Transverse colon (tissue), 4 donors: Measurements from ENCODE around the gene SPN. TPM values are rescaled to one million over a fixed set of nuclear protein-coding genes. Genes with fewer than 3 reads are reported as not detected.
"Not testable (repeated sequence)": the region's sequence is repeated elsewhere in the genome, so short reads cannot be mapped to it uniquely, and the experiment has no call there.

Source experiments
- DNase-seq: peaks from one replicate; pipeline ENCODE4 v3.0.0-alpha.2; 2019
- H3K27ac ChIP-seq, 4 donors: fragments of 200-600 bp; sonication (generic); 2 replicates each; pipeline ENCODE4 v1.5.1; 2016 to 2018; ENCODE audit warnings: inconsistent platforms in 4 of 4
- H3K27me3 ChIP-seq: fragments of 200-600 bp; sonication (generic); 2 replicates; pipeline ENCODE4 v1.5.1; 2017; ENCODE audit warnings: inconsistent platforms
- H3K36me3 ChIP-seq, 4 donors: fragments of 200-600 bp; sonication (generic); 2 replicates each; pipeline ENCODE4 v1.5.1; 2017 to 2019; ENCODE audit warnings: inconsistent platforms in 4 of 4
- H3K4me1 ChIP-seq, 4 donors: fragments of 200-600 bp; sonication (generic); 2 replicates each; pipeline ENCODE4 v1.5.1; 2017 to 2020; ENCODE audit warnings: inconsistent platforms in 4 of 4
- H3K4me3 ChIP-seq, 4 donors: fragments of 200-600 bp; sonication (generic); 1 replicate in 1 of 4; 2 replicates in 3 of 4; pipeline versions ENCODE4 v1.5.1 to v1.6.1; 2017 to 2019; ENCODE audit warnings: inconsistent platforms in 4 of 4
- H3K9me3 ChIP-seq, 2 donors: fragments of 200-600 bp; sonication (generic); 2 replicates each; pipeline ENCODE4 v1.5.1; 2017 to 2019; ENCODE audit warnings: inconsistent platforms in 2 of 2
- EP300 ChIP-seq: sonication (generic); formaldehyde crosslinking; IDR thresholded peaks from one replicate; pipeline ENCODE4 v1.6.1; 2017; ENCODE audit warnings: antibody characterized with exemption, low read depth
- POLR2A ChIP-seq: fragments of 450-650 bp; IDR thresholded peaks from one replicate; pipeline ENCODE4 v1.6.1; 2016; ENCODE audit warnings: antibody characterized with exemption, mild to moderate bottlenecking, moderate library complexity
- POLR2AphosphoS5 ChIP-seq, 3 donors: sonication (generic); formaldehyde crosslinking; IDR thresholded peaks; one replicate each; pipeline ENCODE4 v1.6.1; 2016; ENCODE audit warnings: antibody characterized with exemption in 3 of 3
- WGBS, 2 donors: methylation state at CpG; one replicate each; pipeline ENCODE4 v1.1.5; 2018; ENCODE audit warnings: low coverage in 1 of 2; 5-methylcytosine and 5-hydroxymethylcytosine counted together
- in situ Hi-C, 4 donors: fragments of 200-750 bp; cut with MboI; loops; one replicate each; pipeline versions ENCODE4 v1.15.0 to v1.15.1; 2017; ENCODE audit warnings: low sequenced_read_pairs in 3 of 4, low pct_ligation_motif_present in 1 of 4, low pct_unique_long_range_greater_than_20kb in 1 of 4
- intact Hi-C: fragments of 100-400 bp; cut with DNase I; formaldehyde crosslinking; loops from one replicate; pipeline ENCODE4 v1.15.1; 2023; ENCODE audit warnings: low total_unique reads
- total RNA-seq, 4 donors: library from RNA; depleted of rRNA; stranded (reverse); fragments of >200 nt; gene quantifications; one replicate each; pipeline ENCODE4 v1.1.0, GENCODE V29; 2016
- TF ChIP-seq, protein P1 (sequence below), 5 experiments: fragments of 200-600 bp in 3 of 5; fragments of 450-650 bp in 2 of 5; sonication (generic) in 3 of 5; IDR thresholded peaks; 1 replicate in 2 of 5; 2 replicates in 3 of 5; pipeline ENCODE4 v1.5.1; 2016 to 2017; ENCODE audit warnings: antibody characterized with exemption in 5 of 5, inconsistent platforms in 3 of 5, mild to moderate bottlenecking in 2 of 5, moderate library complexity in 1 of 5

The SPN gene
- total RNA-seq, 4 donors from 2014 or later: 0.20 to 3.7 (median 1.1) TPM

DNA sequence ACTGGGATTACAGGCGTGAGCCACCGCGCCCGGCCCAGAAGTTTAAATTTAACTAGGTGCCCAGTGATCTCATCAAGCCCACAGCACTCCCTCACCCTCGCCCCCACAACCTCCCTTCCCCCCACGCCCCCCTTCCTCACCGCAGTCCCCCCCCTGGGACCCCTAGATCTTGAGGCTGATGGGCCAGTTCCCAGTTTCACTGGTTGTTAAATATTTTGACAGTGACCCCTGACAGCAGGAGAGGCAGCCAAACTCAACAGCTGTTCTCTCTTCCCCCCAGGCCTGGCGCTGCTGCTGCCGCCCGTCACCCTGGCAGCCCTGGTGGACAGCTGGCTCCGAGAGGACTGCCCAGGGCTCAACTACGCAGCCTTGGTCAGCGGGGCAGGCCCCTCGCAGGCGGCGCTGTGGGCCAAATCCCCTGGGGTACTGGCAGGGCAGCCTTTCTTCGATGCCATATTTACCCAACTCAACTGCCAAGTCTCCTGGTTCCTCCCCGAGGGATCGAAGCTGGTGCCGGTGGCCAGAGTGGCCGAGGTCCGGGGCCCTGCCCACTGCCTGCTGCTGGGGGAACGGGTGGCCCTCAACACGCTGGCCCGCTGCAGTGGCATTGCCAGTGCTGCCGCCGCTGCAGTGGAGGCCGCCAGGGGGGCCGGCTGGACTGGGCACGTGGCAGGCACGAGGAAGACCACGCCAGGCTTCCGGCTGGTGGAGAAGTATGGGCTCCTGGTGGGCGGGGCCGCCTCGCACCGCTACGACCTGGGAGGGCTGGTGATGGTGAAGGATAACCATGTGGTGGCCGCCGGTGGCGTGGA, 31.5 kb downstream of the SPN start:
- no peaks in the 10 kb centered on the region for H3K36me3 ChIP-seq
- no peaks in the 10 kb centered on the region for H3K9me3 ChIP-seq
- 84 to 85% methylated on average over 4 to 41 of the region's 41 CpGs for WGBS, 2 donors
- H3K4me3 ChIP-seq: no peak overlapping the region
- intact Hi-C loops: loop anchor here (5.0 kb wide), 1 partner anchor 328 kb away; the partner anchor contains the start of gene C16orf92
- H3K27ac ChIP-seq: no peak overlapping the region
- no peaks in the 10 kb centered on the region for H3K27me3 ChIP-seq
- TF ChIP-seq POLR2AphosphoS5 (IDR thresholded peaks at IDR 0.05) (no peak), POLR2A (no peak), EP300 (no peak)
- TF ChIP-seq, protein P1, sequence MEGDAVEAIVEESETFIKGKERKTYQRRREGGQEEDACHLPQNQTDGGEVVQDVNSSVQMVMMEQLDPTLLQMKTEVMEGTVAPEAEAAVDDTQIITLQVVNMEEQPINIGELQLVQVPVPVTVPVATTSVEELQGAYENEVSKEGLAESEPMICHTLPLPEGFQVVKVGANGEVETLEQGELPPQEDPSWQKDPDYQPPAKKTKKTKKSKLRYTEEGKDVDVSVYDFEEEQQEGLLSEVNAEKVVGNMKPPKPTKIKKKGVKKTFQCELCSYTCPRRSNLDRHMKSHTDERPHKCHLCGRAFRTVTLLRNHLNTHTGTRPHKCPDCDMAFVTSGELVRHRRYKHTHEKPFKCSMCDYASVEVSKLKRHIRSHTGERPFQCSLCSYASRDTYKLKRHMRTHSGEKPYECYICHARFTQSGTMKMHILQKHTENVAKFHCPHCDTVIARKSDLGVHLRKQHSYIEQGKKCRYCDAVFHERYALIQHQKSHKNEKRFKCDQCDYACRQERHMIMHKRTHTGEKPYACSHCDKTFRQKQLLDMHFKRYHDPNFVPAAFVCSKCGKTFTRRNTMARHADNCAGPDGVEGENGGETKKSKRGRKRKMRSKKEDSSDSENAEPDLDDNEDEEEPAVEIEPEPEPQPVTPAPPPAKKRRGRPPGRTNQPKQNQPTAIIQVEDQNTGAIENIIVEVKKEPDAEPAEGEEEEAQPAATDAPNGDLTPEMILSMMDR (IDR thresholded peaks at IDR 0.05): no peak
- no peak for DNase-seq
- in situ Hi-C loops: loop anchor here (10.0 to 25.0 kb wide), 3 partner anchors 150 to 330 kb away; partner anchors contain the start of genes C16orf92 (in 4 of the 4) and DOC2A (in 1 of the 4)
- H3K4me1 ChIP-seq: no peaks in the 10 kb centered on the region

DNA sequence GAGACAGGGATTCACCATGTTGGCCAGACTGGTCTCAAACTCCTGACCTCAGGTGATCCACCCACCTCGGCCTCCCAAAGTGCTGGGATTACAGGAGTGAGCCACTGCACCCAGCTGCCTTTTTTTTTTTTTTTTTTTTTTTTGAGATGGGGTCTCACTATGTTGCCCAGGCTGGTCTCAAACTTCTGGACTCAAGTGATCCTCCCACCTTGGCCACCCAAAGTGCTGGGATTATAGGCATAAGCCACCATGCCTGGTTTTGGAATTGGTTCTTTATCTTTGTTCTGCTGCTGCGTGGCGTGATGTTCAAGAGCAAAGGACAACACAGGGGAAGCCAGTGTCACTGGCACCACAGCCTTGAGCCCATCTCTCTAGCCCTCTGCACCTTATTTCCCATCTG, 32.6 kb downstream of the SPN start:
- intact Hi-C loops: loop anchor here (5.0 kb wide), 1 partner anchor 327 kb away; the partner anchor contains the start of gene C16orf92
- H3K36me3 ChIP-seq, H3K27ac ChIP-seq, H3K4me3 ChIP-seq, H3K4me1 ChIP-seq, H3K9me3 ChIP-seq, DNase-seq, H3K27me3 ChIP-seq: not testable (repeated sequence)
- 93 to 100% methylated on average over 3 of the region's 3 CpGs for WGBS, 2 donors
- in situ Hi-C loops: loop anchor here (10.0 to 25.0 kb wide), 3 partner anchors 149 to 329 kb away; partner anchors contain the start of genes C16orf92 (in 4 of the 4) and DOC2A (in 1 of the 4)

DNA sequence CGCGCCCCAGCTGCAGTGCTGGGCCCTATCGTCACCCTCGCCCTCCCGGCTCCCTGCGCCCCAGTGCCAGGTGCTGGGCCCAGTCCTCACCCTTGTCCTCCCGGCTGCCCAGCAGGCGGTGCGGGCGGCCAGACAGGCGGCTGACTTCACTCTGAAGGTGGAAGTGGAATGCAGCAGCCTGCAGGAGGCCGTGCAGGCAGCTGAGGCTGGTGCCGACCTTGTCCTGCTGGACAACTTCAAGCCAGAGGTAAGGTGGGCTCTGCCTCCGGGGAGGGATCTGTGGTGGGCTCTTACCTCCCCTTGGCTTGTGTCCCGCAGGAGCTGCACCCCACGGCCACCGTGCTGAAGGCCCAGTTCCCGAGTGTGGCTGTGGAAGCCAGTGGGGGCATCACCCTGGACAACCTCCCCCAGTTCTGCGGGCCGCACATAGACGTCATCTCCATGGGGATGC, 33.9 kb downstream of the SPN start:
- in situ Hi-C loops: loop anchor here (10.0 to 25.0 kb wide), 3 partner anchors 148 to 328 kb away; partner anchors contain the start of genes C16orf92 (in 4 of the 4) and DOC2A (in 1 of the 4)
- no peaks in the 10 kb centered on the region for H3K27me3 ChIP-seq
- peaks cover 0 to 6% (median 1%) of the 10 kb centered on the region in 4 donors for H3K4me1 ChIP-seq
- H3K36me3 ChIP-seq: no peaks in the 10 kb centered on the region
- no peak overlapping the region for H3K27ac ChIP-seq
- intact Hi-C loops: loop anchor here (5.0 kb wide), 1 partner anchor 325 kb away; the partner anchor contains the start of gene C16orf92
- WGBS, 2 donors: 90 to 93% methylated on average over 8 to 17 of the region's 21 CpGs
- TF ChIP-seq, protein P1 (IDR thresholded peaks at IDR 0.05): no peak
- TF ChIP-seq POLR2AphosphoS5 (IDR thresholded peaks at IDR 0.05) (no peak), EP300 (no peak), POLR2A (no peak)
- no peaks in the 10 kb centered on the region for H3K9me3 ChIP-seq
- H3K4me3 ChIP-seq: no peak overlapping the region
- no peak for DNase-seq

DNA sequence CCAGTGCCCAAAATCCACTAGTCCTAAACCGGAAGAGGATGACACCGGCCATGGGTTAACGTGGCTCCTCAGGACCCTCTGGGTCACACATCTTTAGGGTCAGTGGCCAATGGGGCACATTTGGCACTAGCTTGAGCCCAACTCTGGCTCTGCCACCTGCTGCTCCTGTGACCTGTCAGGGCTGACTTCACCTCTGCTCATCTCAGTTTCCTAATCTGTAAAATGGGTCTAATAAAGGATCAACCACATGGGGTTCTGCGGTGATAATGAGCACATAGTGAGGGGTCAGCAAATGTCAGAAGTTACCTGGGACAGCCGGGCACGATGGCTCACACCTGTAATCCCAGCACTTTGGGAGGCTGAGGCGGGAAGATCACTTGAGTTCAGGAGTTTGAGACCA, 34.3 kb downstream of the SPN start:
- H3K4me3 ChIP-seq: no peak overlapping the region
- H3K9me3 ChIP-seq: no peaks in the 10 kb centered on the region
- no peaks in the 10 kb centered on the region for H3K36me3 ChIP-seq
- 93% methylated on average over 7 of the region's 7 CpGs; no CpG with 5 or more reads in 1 of the 2 donors for WGBS, 2 donors
- no peak for DNase-seq
- TF ChIP-seq EP300 (no peak), POLR2A (no peak), POLR2AphosphoS5 (IDR thresholded peaks at IDR 0.05) (no peak)
- TF ChIP-seq, protein P1 (IDR thresholded peaks at IDR 0.05): no peak
- intact Hi-C loops: loop anchor here (5.0 kb wide), 1 partner anchor 325 kb away; the partner anchor contains the start of gene C16orf92
- H3K27ac ChIP-seq: no peak overlapping the region
- in situ Hi-C loops: loop anchor here (10.0 to 25.0 kb wide), 3 partner anchors 147 to 327 kb away; partner anchors contain the start of genes C16orf92 (in 4 of the 4) and DOC2A (in 1 of the 4)
- H3K27me3 ChIP-seq: no peaks in the 10 kb centered on the region
- H3K4me1 ChIP-seq: peaks cover 0 to 6% (median 1%) of the 10 kb centered on the region in 4 donors
